ENCODE measurements around the gene PRB2.
"Not testable (repeated sequence)": the region's sequence is repeated elsewhere in the genome, so short reads cannot be mapped to it uniquely, and the experiment has no call there.

DNA sequence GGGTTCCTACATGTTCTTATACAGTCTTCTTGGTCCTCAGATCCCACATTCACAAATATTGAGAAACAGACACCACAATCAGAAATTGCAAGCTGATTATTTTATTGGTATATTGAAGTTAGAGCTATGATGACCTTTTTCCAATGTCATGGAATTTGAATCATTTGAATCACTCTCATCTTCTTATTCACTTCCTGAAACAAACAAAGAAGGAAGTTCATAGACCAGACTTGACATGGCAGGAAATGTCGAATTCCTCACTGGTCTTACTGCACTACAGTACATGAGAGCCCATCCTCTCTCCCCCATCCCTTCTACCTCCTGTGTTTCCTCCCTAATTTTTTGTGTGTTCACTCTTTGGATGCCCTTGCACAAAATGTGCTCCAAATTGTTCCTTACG, 43.6 kb downstream of the PRB2 start:
- TF ChIP-seq, protein P1, sequence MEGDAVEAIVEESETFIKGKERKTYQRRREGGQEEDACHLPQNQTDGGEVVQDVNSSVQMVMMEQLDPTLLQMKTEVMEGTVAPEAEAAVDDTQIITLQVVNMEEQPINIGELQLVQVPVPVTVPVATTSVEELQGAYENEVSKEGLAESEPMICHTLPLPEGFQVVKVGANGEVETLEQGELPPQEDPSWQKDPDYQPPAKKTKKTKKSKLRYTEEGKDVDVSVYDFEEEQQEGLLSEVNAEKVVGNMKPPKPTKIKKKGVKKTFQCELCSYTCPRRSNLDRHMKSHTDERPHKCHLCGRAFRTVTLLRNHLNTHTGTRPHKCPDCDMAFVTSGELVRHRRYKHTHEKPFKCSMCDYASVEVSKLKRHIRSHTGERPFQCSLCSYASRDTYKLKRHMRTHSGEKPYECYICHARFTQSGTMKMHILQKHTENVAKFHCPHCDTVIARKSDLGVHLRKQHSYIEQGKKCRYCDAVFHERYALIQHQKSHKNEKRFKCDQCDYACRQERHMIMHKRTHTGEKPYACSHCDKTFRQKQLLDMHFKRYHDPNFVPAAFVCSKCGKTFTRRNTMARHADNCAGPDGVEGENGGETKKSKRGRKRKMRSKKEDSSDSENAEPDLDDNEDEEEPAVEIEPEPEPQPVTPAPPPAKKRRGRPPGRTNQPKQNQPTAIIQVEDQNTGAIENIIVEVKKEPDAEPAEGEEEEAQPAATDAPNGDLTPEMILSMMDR (conservative IDR thresholded peaks at IDR 0.05 in 1 of 2, IDR thresholded peaks at IDR 0.05 in 1 of 2; ENCODE audit: low read depth in 1 of 2, low read length in 2 of 2): not testable (repeated sequence)
- TF ChIP-seq EZH2 (IDR thresholded peaks at IDR 0.05; ENCODE audit: low read length, missing control alignments): not testable (repeated sequence)
